Trophoblast cell (in vitro differentiated cells and primary cell): Measurements from ENCODE around the gene BSPRY.

Source experiments
- DNase-seq, 2 donors: peaks; one replicate each; pipeline ENCODE4 v3.0.0-alpha.2; 2016
- H2AFZ ChIP-seq: 2 replicates; pipeline ENCODE4 v1.6.1; 2013; ENCODE audit warnings: low read length, moderate library complexity, mild to moderate bottlenecking; ENCODE audit not compliant: insufficient read depth, poor library complexity
- H2AK5ac ChIP-seq: 2 replicates; pipeline ENCODE4 v1.6.1; 2013; ENCODE audit warnings: mild to moderate bottlenecking, low read length
- H2BK120ac ChIP-seq: 2 replicates; pipeline ENCODE4 v1.6.1; 2013; ENCODE audit warnings: low read length, mild to moderate bottlenecking, moderate library complexity; ENCODE audit not compliant: insufficient read depth, poor library complexity
- H2BK12ac ChIP-seq: 2 replicates; pipeline ENCODE4 v1.6.1; 2013; ENCODE audit warnings: mild to moderate bottlenecking, low read length, moderate library complexity
- H2BK5ac ChIP-seq: 2 replicates; pipeline ENCODE4 v1.6.1; 2013; ENCODE audit warnings: low read length, low read depth, moderate library complexity, mild to moderate bottlenecking; ENCODE audit not compliant: poor library complexity
- H3K14ac ChIP-seq: 2 replicates; pipeline ENCODE4 v1.6.1; 2013; ENCODE audit warnings: mild to moderate bottlenecking, low read length
- H3K18ac ChIP-seq: 2 replicates; pipeline ENCODE4 v1.6.1; 2013; ENCODE audit warnings: mild to moderate bottlenecking, low read length
- H3K23ac ChIP-seq: 2 replicates; pipeline ENCODE4 v1.6.1; 2013; ENCODE audit warnings: low read length
- H3K27ac ChIP-seq: 2 replicates; pipeline ENCODE4 v1.5.1; 2013; ENCODE audit warnings: low read depth, mild to moderate bottlenecking, inconsistent platforms, low read length, moderate library complexity
- H3K27me3 ChIP-seq: 2 replicates; pipeline ENCODE4 v1.6.1; 2013; ENCODE audit warnings: inconsistent platforms, mild to moderate bottlenecking, low read length, moderate library complexity; ENCODE audit not compliant: insufficient read depth
- H3K36me3 ChIP-seq, 2 experiments: 1 replicate in 1 of 2; 2 replicates in 1 of 2; pipeline ENCODE4 v1.6.1; 2013; ENCODE audit warnings: low read length in 2 of 2, mild to moderate bottlenecking in 2 of 2, moderate library complexity in 1 of 2; ENCODE audit not compliant: insufficient read depth in 2 of 2, control insufficient read depth in 1 of 2
- H3K4ac ChIP-seq: 2 replicates; pipeline ENCODE4 v1.6.1; 2013; ENCODE audit warnings: low read depth, mild to moderate bottlenecking, low read length, moderate library complexity
- H3K4me1 ChIP-seq, 2 experiments: 1 replicate in 1 of 2; 2 replicates in 1 of 2; pipeline ENCODE4 v1.6.1; 2013; ENCODE audit warnings: low read length in 2 of 2, mild to moderate bottlenecking in 2 of 2, moderate library complexity in 1 of 2; ENCODE audit not compliant: insufficient read depth in 2 of 2, control insufficient read depth in 1 of 2
- H3K4me2 ChIP-seq: 2 replicates; pipeline ENCODE4 v1.6.1; 2013; ENCODE audit warnings: inconsistent platforms, mild to moderate bottlenecking, low read length, moderate library complexity
- H3K4me3 ChIP-seq: 2 replicates; pipeline ENCODE4 v1.5.1; 2013; ENCODE audit warnings: mild to moderate bottlenecking, low read depth, low read length, inconsistent platforms
- H3K79me1 ChIP-seq: one replicate; pipeline ENCODE4 v1.6.1; 2013; ENCODE audit warnings: low read length
- H3K79me2 ChIP-seq: 2 replicates; pipeline ENCODE4 v1.6.1; 2013; ENCODE audit warnings: low read length, mild to moderate bottlenecking; ENCODE audit not compliant: control insufficient read depth, insufficient read depth, poor library complexity
- H3K9ac ChIP-seq: 2 replicates; pipeline ENCODE4 v1.6.1; 2013; ENCODE audit warnings: mild to moderate bottlenecking, low read length
- H3K9me3 ChIP-seq: 2 replicates; pipeline ENCODE4 v1.6.1; 2013; ENCODE audit warnings: low read depth, mild to moderate bottlenecking, control low read depth, inconsistent platforms, low read length; ENCODE audit not compliant: insufficient read depth
- H4K12ac ChIP-seq: 2 replicates; pipeline ENCODE4 v1.6.1; 2013; ENCODE audit warnings: low read depth, mild to moderate bottlenecking, low read length, moderate library complexity
- H4K8ac ChIP-seq: 2 replicates; pipeline ENCODE4 v1.6.1; 2013; ENCODE audit warnings: low read depth, mild to moderate bottlenecking, low read length, moderate library complexity
- H4K91ac ChIP-seq: one replicate; pipeline ENCODE4 v1.6.1; 2013; ENCODE audit warnings: low read depth, mild to moderate bottlenecking, low read length, moderate library complexity
- WGBS: extraction: QIAGEN DNeasy Blood & Tissue Kit; methylation state at CpG from one replicate; pipeline ENCODE4 v1.1.7; 2013; ENCODE audit warnings: missing lambda C conversion rate; ENCODE audit not compliant: insufficient read length, insufficient coverage; ENCODE audit errors: extremely low coverage; 5-methylcytosine and 5-hydroxymethylcytosine counted together

The BSPRY gene

GRCh38 chr9:113341712-113342410 is 7.5 kb upstream of the BSPRY start:
- no peak overlapping the region for H3K4me3 ChIP-seq
- no peaks in the 10 kb centered on the region for H3K79me1 ChIP-seq
- no peak overlapping the region for H3K4me2 ChIP-seq
- WGBS: 100% methylated on average over 2 of the region's 9 CpGs
- no peak overlapping the region for H2AK5ac ChIP-seq
- no peak overlapping the region for H2BK120ac ChIP-seq
- no peak overlapping the region for H3K14ac ChIP-seq
- no peak overlapping the region for H3K27ac ChIP-seq
- H2AFZ ChIP-seq: no peak overlapping the region
- no peak overlapping the region for H4K91ac ChIP-seq
- no peak overlapping the region for H2BK12ac ChIP-seq
- H4K12ac ChIP-seq: no peak overlapping the region
- DNase-seq: no peak
- H3K9me3 ChIP-seq: no peaks in the 10 kb centered on the region
- no peak overlapping the region for H3K23ac ChIP-seq
- H2BK5ac ChIP-seq: no peak overlapping the region
- no peaks in the 10 kb centered on the region for H3K27me3 ChIP-seq
- H3K4ac ChIP-seq: no peak overlapping the region
- no peaks in the 10 kb centered on the region for H3K4me1 ChIP-seq
- H3K18ac ChIP-seq: no peak overlapping the region
- H4K8ac ChIP-seq: no peak overlapping the region
- H3K9ac ChIP-seq: no peak overlapping the region
- no peaks in the 10 kb centered on the region for H3K36me3 ChIP-seq
- H3K79me2 ChIP-seq: no peaks in the 10 kb centered on the region

GRCh38 chr9:113343732-113344231 is 5.6 kb upstream of the BSPRY start:
- no CpG with 5 or more reads among the region's 1 CpG for WGBS
- H3K79me2 ChIP-seq: no peaks in the 10 kb centered on the region
- H2AK5ac ChIP-seq: no peak overlapping the region
- H3K14ac ChIP-seq: no peak overlapping the region
- no peak overlapping the region for H4K8ac ChIP-seq
- no peaks in the 10 kb centered on the region for H3K4me1 ChIP-seq
- H3K27me3 ChIP-seq: no peaks in the 10 kb centered on the region
- H3K23ac ChIP-seq: no peak overlapping the region
- no peak overlapping the region for H3K4me2 ChIP-seq
- DNase-seq: peak in 1 of 2 donors; percentile 12
- no peak overlapping the region for H2BK5ac ChIP-seq
- H2BK12ac ChIP-seq: no peak overlapping the region
- no peak overlapping the region for H3K4me3 ChIP-seq
- no peak overlapping the region for H4K91ac ChIP-seq
- H3K4ac ChIP-seq: no peak overlapping the region
- H3K27ac ChIP-seq: no peak overlapping the region
- H3K9me3 ChIP-seq: no peaks in the 10 kb centered on the region
- no peak overlapping the region for H2BK120ac ChIP-seq
- no peak overlapping the region for H3K18ac ChIP-seq
- H2AFZ ChIP-seq: no peak overlapping the region
- no peak overlapping the region for H4K12ac ChIP-seq
- H3K9ac ChIP-seq: no peak overlapping the region
- no peaks in the 10 kb centered on the region for H3K36me3 ChIP-seq
- H3K79me1 ChIP-seq: no peaks in the 10 kb centered on the region

- Histone ChIP-seq H3K4ac (no peak overlapping the region), H3K4me3 (no peak overlapping the region), H3K23ac (no peak overlapping the region), H2BK5ac (no peak overlapping the region), H2AFZ (no peak overlapping the region), H3K27me3 (peaks cover 11% of the 10 kb centered on the region), H3K18ac (no peak overlapping the region), H2BK120ac (no peak overlapping the region), H3K9me3 (no peaks in the 10 kb centered on the region), H3K79me1 (no peaks in the 10 kb centered on the region), H3K14ac (no peak overlapping the region), H3K4me1 (peaks cover 4 to 5% of the 10 kb centered on the region in 2 experiments), H3K4me2 (no peak overlapping the region), H4K8ac (no peak overlapping the region), H2BK12ac (no peak overlapping the region), H4K91ac (no peak overlapping the region), H4K12ac (no peak overlapping the region), H2AK5ac (no peak overlapping the region), H3K9ac (no peak overlapping the region), H3K27ac (no peak overlapping the region), H3K79me2 (no peaks in the 10 kb centered on the region), H3K36me3 (no peaks in the 10 kb centered on the region)
- no CpG with 5 or more reads among the region's 2 CpGs for WGBS
- DNase-seq: no peak
Observed at GRCh38 chr9:113345190-113345589, 4.2 kb upstream of the BSPRY start.

- H3K27ac ChIP-seq: no peak overlapping the region
- no peak overlapping the region for H2BK12ac ChIP-seq
- H2BK5ac ChIP-seq: no peak overlapping the region
- no peak overlapping the region for H4K8ac ChIP-seq
- H4K12ac ChIP-seq: no peak overlapping the region
- no peak overlapping the region for H3K9ac ChIP-seq
- no peaks in the 10 kb centered on the region for H3K9me3 ChIP-seq
- H4K91ac ChIP-seq: no peak overlapping the region
- no peak overlapping the region for H3K4me2 ChIP-seq
- no peaks in the 10 kb centered on the region for H3K36me3 ChIP-seq
- no peaks in the 10 kb centered on the region for H3K79me1 ChIP-seq
- H2BK120ac ChIP-seq: no peak overlapping the region
- peaks cover 13% of the 10 kb centered on the region for H3K27me3 ChIP-seq
- no peak overlapping the region for H3K4ac ChIP-seq
- no peaks in the 10 kb centered on the region for H3K79me2 ChIP-seq
- peaks cover 4 to 5% of the 10 kb centered on the region in 2 experiments for H3K4me1 ChIP-seq
- no peak overlapping the region for H3K23ac ChIP-seq
- no peak overlapping the region for H3K14ac ChIP-seq
- H3K4me3 ChIP-seq: no peak overlapping the region
- H2AK5ac ChIP-seq: no peak overlapping the region
- no CpG with 5 or more reads among the region's 1 CpG for WGBS
- no peak overlapping the region for H2AFZ ChIP-seq
- no peak overlapping the region for H3K18ac ChIP-seq
- DNase-seq: no peak
Observed at GRCh38 chr9:113345671-113346070, 3.7 kb upstream of the BSPRY start.
